ENCODE measurements around the gene RGS14.
A peak's percentile ranks its signal among the peaks of the same experiment; 100 is the strongest.

The RGS14 gene

GRCh38 chr5:177357459-177358351 lies at the start of gene RGS14:
Gene RGS14 (plus strand): TSS chr5:177357924. CDS start chr5:177358025, 101 bp downstream.
- no peak for TF ChIP-seq CTCF (IDR thresholded peaks at IDR 0.05; ENCODE audit: low read depth, low read length)
- H3K4me3 ChIP-seq (replicated peaks in 1 of 2; ENCODE audit: low read depth in 2 of 2, low read length in 2 of 2) = no peak within 1 kb of the TSS
- DNase-seq (ENCODE audit: low read depth in 2 of 2) = peak; percentile 46 to 53

GRCh38 chr5:177308740-177309139 lies 49.0 kb upstream of the RGS14 start:
- no peak for TF ChIP-seq CTCF (IDR thresholded peaks at IDR 0.05; ENCODE audit: low read depth, low read length)
- H3K4me3 ChIP-seq (replicated peaks in 1 of 2; ENCODE audit: low read depth in 2 of 2, low read length in 2 of 2) = no peak overlapping the region
- DNase-seq (ENCODE audit: low read depth in 2 of 2) = no peak

GRCh38 chr5:177309351-177310191 lies 48.2 kb upstream of the RGS14 start:
- TF ChIP-seq CTCF (IDR thresholded peaks at IDR 0.05; ENCODE audit: low read depth, low read length) = peak; percentile 93
- peak; percentile 75 to 77 for DNase-seq (ENCODE audit: low read depth in 2 of 2)
- no peak overlapping the region for H3K4me3 ChIP-seq (replicated peaks in 1 of 2; ENCODE audit: low read depth in 2 of 2, low read length in 2 of 2)

GRCh38 chr5:177310332-177310731 lies 47.4 kb upstream of the RGS14 start:
- DNase-seq (ENCODE audit: low read depth in 2 of 2) = no peak
- TF ChIP-seq CTCF (IDR thresholded peaks at IDR 0.05; ENCODE audit: low read depth, low read length) = no peak
- H3K4me3 ChIP-seq (replicated peaks in 1 of 2; ENCODE audit: low read depth in 2 of 2, low read length in 2 of 2) = peak overlapping the region in 1 of 2 donors; percentile 57

GRCh38 chr5:177310757-177311391 lies 46.9 kb upstream of the RGS14 start:
- no peak for TF ChIP-seq CTCF (IDR thresholded peaks at IDR 0.05; ENCODE audit: low read depth, low read length)
- peak overlapping the region; percentile 57 to 68 for H3K4me3 ChIP-seq (replicated peaks in 1 of 2; ENCODE audit: low read depth in 2 of 2, low read length in 2 of 2)
- DNase-seq (ENCODE audit: low read depth in 2 of 2) = peak; percentile 32 to 35

GRCh38 chr5:177311392-177311722 lies 46.4 kb upstream of the RGS14 start:
- no peak for DNase-seq (ENCODE audit: low read depth in 2 of 2)
- peak overlapping the region; percentile 57 to 68 for H3K4me3 ChIP-seq (replicated peaks in 1 of 2; ENCODE audit: low read depth in 2 of 2, low read length in 2 of 2)
- TF ChIP-seq CTCF (IDR thresholded peaks at IDR 0.05; ENCODE audit: low read depth, low read length) = no peak

All from cardiac fibroblast (primary cell).